ENCODE data around the gene ZCCHC2.

The ZCCHC2 gene

GRCh38 chr18:62538881-62539280 is 16.1 kb downstream of the ZCCHC2 start:
- no peak for DNase-seq (ENCODE audit: low read depth)

GRCh38 chr18:62539284-62540165 is 16.7 kb downstream of the ZCCHC2 start:
- DNase-seq (ENCODE audit: low read depth): no peak

- DNase-seq (ENCODE audit: low read depth): no peak
Measured at GRCh38 chr18:62543021-62543420, 20.2 kb downstream of the ZCCHC2 start.

GRCh38 chr18:62545098-62545497 is 22.3 kb downstream of the ZCCHC2 start:
- DNase-seq (ENCODE audit: low read depth): no peak

- no peak for DNase-seq (ENCODE audit: low read depth)
Measured at GRCh38 chr18:62549755-62550154, 26.9 kb downstream of the ZCCHC2 start.

DNA sequence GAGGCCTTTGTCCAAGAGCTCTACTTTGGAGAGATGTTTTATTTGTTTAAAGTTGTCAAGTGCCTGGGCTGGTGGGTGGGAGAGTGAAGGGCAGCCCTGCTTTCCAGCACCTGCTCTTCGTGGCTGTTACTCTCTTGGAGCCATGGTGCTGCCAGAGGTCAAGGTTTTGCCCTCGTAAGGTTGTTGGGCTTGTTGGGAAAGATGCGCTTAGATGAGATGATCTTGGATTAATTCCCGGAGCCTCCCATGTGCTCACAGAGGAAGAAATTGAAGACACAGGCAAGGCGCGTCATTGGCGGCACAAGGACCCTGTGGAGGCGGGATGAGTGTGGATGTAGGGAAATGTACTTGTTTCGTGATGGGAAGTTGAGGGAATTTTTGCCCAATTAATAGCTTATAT is 27.9 kb downstream of the ZCCHC2 start:
- DNase-seq (ENCODE audit: low read depth): no peak

DNA sequence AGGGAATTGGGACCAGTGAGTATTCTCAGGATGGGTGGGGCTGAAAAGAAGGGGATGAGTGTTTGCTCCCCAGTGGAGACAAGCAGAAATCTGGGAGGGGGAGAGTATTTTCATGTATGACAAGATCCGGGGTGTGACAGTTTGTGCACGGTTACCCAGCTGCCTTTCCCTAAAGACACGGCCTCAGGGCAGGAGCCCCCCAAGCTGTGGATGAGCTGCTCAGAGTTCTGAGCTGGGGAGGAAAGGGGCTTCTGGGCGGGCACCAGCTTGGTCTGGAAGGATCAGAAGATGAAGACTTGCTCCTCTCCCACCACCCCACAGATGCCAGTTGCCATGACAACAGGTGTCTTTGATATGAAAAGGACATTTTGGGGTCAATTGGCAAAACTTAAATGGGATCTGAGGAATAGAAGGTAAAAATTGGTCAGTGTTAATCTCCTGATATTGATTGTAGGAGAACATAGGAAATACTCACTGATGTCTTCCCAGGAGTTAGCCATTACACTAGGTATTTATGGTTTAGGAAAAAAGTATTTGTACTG is 29.2 kb downstream of the ZCCHC2 start:
- DNase-seq (ENCODE audit: low read depth): no peak

GRCh38 chr18:62554061-62554815 is 31.4 kb downstream of the ZCCHC2 start:
- DNase-seq (ENCODE audit: low read depth): no peak

DNA sequence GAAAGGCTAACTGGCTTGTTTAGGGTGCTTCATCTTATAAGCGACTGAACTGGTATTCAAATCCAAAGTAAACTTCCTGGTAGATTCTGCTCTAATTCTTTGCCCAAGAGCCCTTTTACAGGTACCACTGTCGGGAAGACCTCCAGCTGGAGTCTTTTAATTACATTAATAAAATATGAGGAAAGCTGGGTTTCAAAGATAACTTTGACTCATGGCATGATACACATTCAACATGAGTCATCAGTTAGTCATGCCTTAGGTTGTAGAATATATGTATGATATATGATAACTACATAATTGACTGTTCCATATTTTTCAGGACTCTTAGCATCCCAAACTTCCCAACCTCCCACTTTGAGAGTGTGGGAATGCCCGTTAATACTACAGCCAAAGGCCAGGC is 32.3 kb downstream of the ZCCHC2 start:
- no peak for DNase-seq (ENCODE audit: low read depth)

DNA sequence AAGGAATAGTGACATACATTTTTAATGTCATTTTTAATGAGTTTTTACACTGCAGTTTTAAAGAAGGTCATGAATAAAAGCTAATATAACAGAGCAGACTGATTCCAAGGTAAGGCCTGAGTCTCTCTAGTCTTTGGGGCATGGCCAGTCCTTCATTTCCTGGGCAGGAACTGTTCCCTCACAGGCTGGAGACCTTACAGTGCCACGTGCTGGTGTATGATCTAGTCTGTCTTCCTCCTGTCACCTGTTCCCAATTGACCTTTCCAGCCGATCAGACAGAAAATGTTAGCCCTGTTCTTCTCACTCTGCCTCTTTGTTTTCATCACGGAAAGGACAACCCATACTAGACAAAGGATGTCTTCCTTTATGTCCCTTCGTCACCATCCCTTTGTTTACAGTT is 33.6 kb downstream of the ZCCHC2 start:
- no peak for DNase-seq (ENCODE audit: low read depth)

DNA sequence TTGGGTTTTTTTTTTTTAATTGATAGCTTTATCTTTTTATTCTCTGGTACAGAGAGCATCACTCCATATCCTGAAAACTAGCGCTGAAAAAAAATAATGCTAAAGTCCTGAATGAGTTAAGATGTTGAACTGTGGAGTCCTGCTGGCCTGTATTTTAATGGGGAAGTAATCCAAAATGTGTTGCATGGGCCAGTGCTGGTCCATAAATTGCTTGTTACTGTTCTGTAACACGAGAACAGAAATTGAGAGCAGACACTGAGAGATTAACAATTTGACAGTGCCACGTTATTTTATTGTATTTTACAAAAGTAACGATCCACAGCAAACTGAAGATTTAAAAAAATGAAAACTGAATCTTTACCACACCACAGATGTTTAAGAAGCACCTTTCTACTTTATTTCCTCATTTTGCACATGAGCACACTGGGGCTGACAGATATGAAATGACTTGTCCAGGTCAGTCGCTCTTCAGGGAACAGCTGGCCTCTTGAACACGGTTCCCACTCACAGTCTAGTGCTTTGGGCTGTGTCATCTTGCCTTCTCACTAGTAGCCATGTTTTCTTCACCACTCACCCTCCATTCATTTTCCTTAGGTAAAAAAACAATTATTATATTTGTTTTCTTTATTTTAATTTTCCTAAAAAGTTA is 35.3 kb downstream of the ZCCHC2 start:
- no peak for DNase-seq (ENCODE audit: low read depth)

DNA sequence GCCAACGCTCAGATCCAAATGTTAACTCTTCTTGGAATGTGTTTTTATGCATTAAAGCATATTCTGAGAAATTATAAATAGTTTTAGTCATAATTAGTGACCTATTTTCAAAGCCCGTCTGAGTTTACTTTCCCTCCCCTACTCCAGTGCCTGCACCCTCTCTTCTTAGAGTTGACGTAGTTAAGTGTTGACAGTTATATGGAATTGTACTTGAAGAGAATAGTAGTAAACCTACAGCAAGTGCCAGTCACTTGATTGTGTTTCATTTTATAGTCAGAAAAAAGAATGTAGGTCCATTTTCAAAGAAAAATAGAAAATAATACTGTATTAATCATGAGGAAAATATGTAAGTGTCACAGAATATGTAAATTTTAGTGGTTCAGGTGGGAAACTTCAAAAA is 41.2 kb downstream of the ZCCHC2 start:
- DNase-seq (ENCODE audit: low read depth): no peak

GRCh38 chr18:62566199-62566598 is 43.4 kb downstream of the ZCCHC2 start:
- DNase-seq (ENCODE audit: low read depth): no peak

- no peak for DNase-seq (ENCODE audit: low read depth)
Measured at GRCh38 chr18:62566818-62567217, 44.0 kb downstream of the ZCCHC2 start.

GRCh38 chr18:62569081-62569655 is 46.3 kb downstream of the ZCCHC2 start:
- no peak for DNase-seq (ENCODE audit: low read depth)

DNA sequence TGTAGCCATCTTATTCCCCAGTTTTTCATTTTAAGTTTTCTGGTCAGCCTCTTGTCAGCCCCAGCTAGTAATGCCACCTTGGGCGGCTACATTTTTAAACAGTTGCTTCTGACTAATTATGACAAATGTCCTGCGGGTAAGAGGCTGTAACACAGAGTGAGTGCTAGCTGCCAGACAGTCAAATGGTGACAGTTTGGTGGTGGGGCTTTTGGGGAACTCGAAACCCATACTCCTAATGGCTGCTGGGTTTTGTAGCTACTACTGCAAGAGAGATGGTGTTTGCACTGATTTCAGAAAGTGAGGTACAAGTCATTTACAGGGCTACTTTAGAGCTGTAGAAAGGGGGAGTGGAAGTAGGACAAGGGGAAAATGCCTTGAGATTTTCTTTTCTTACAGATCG is 48.2 kb downstream of the ZCCHC2 start:
- DNase-seq (ENCODE audit: low read depth): no peak

DNA sequence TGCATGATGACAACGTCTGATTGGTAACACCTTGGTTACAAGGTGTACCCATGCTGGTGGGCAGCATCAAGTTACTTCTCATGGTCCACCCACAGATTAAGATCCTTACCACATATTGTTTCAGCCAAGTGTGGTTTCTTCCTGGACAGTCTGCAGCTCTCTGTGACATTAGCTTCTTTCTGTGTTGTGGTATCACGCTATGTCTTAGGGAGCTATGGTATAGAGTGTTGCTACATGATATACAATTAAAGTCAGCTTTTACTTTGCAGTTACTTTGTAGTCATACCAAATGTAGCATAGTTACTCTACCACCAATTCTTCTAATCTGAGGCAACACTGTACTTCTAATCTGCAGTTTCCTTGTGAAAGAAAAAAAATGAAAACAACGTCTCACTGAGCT is 48.8 kb downstream of the ZCCHC2 start:
- no peak for DNase-seq (ENCODE audit: low read depth)

- DNase-seq (ENCODE audit: low read depth): no peak
Measured at GRCh38 chr18:62572456-62572855, 49.6 kb downstream of the ZCCHC2 start.

- DNase-seq (ENCODE audit: low read depth): no peak
Measured at GRCh38 chr18:62574776-62575175, 52.0 kb downstream of the ZCCHC2 start.

DNA sequence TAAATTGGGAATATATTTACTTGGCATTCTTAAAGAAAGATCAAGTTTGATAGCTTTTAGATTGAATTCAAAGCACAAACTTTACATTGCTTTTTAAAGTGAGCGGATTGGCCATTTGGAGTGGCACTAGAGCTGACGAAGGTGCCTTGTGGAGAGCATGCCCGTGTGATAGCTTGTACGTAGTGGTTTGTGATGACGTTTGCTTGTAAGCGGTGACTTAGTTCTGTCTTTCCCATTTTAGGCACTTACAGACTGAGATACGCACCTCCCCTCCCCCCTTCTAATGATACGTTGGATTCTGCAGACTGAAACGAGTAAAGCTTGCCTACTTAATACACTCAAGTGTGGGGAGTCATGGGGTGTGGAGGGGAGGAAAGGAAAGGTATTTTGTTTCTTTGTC is 53.4 kb downstream of the ZCCHC2 start:
- DNase-seq (ENCODE audit: low read depth): no peak

- DNase-seq (ENCODE audit: low read depth): no peak
Measured at GRCh38 chr18:62576845-62577512, 54.2 kb downstream of the ZCCHC2 start.

DNA sequence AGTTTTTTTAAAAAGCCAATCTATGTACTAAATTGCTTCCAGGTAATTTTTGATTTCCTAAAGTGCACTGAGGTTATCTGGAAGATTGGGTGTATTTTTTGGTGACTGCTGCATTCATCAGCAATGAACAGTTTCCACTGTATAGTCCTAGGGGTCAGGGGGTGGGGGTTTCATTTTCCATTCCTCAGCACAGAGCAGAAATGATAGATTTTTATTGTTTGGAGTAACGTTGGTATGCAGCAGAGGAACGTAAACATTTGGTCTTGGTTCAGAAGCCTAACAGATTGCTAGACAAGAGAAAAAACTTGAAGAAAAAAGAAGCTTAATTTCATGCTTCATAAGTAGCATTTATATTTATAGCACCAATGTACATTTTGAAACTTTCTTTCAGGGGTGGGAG is 54.9 kb downstream of the ZCCHC2 start:
- no peak for DNase-seq (ENCODE audit: low read depth)

Data from activated T-cell treated with anti-CD3 and anti-CD28 coated beads for 24 hours (primary cell).